ENCODE data around the gene FAM20A. TPM values are rescaled to one million over a fixed set of nuclear protein-coding genes. Genes with fewer than 3 reads are reported as not detected.

The FAM20A gene
- total RNA-seq (2013): 1.5 TPM
- polyA plus RNA-seq (1 to 10 TPM in 1 of 3 donors, under 1 TPM in 1, not detected in 1; 0.91 to 1.6 TPM), polyA minus RNA-seq (0.48 and 0.83 TPM in 2 replicates), total RNA-seq (0.52 to 2.9 (median 1.2) reads per million in 11 experiments)

GRCh38 chr17:68600931-68601564 lies at the start of gene FAM20A:
FAM20A (minus strand) TSS chr17:68601367; CDS start chr17:68600666, 701 bp downstream.
- no peak for DNase-seq
- Mint-ChIP-seq H3K4me3 (peak within 1 kb of the TSS; percentile 74 to 91), H3K27ac (peak within 1 kb of the TSS; percentile 76 to 99 (median 95)), H3K27me3 (ENCODE audit: low read depth in 3 of 3) (peaks cover 47 to 64% (median 56%) of the 10 kb centered on the region in 3 donors), H3K36me3 (peaks cover 15 to 40% of the 10 kb centered on the region in 2 donors), H3K9me3 (peaks cover 0 to 18% (median 8%) of the 10 kb centered on the region in 7 donors), H3K4me1 (peaks cover 46% of the 10 kb centered on the region)
- Histone ChIP-seq H4K20me1 (ENCODE audit: insufficient read depth, low read length) (no peaks in the 10 kb centered on the region), H3K27ac (ENCODE audit: low read depth in 1 of 2, low read length in 2 of 2) (no peak within 1 kb of the TSS), H3K9ac (ENCODE audit: insufficient read depth, low read length, poor library complexity, severe bottlenecking) (peak within 1 kb of the TSS; percentile 21), H3K4me1 (ENCODE audit: control insufficient read depth in 1 of 2, insufficient read depth in 2 of 2, low read length in 2 of 2) (peaks cover 37 to 43% of the 10 kb centered on the region in 2 donors), H2AFZ (ENCODE audit: insufficient read depth, low read depth, low read length, poor library complexity, severe bottlenecking) (peak within 1 kb of the TSS; percentile 53), H3K79me2 (ENCODE audit: insufficient read depth, low read length) (no peaks in the 10 kb centered on the region), H3K4me2 (replicated peaks; ENCODE audit: extremely low read depth, low read length, poor library complexity, severe bottlenecking) (peak within 1 kb of the TSS; percentile 86), H3K36me3 (replicated peaks in 1 of 2; ENCODE audit: control insufficient read depth in 1 of 2, insufficient read depth in 2 of 2, low read length in 2 of 2) (no peaks in the 10 kb centered on the region), H3K9me3 (replicated peaks in 1 of 2; ENCODE audit: control insufficient read depth in 1 of 2, insufficient read depth in 1 of 2, low read length in 2 of 2) (peaks cover 0 to 4% of the 10 kb centered on the region in 2 donors), H3K27me3 (ENCODE audit: control insufficient read depth in 2 of 2, insufficient read depth in 2 of 2, low read length in 2 of 2) (peaks cover 56 to 66% of the 10 kb centered on the region in 2 donors), H3K4me3 (replicated peaks in 1 of 3; ENCODE audit: low read depth in 2 of 3, low read length in 3 of 3) (peak within 1 kb of the TSS; percentile 37 to 72 (median 45))
- WGBS (ENCODE audit: insufficient coverage): under 1% methylated on average over 66 of the region's 69 CpGs
- intact Hi-C loops (cut with micrococcal nuclease): loop anchor here (5.0 to 10.0 kb wide), 3 partner anchors 34 to 154 kb away; partner anchors contain the start of gene PRKAR1A (in 1 of the 2)
- TF ChIP-seq CTCF (IDR thresholded peaks at IDR 0.05): no peak

GRCh38 chr17:68649324-68649723 lies 48.2 kb upstream of the FAM20A start:
- Histone ChIP-seq H3K4me1 (ENCODE audit: control insufficient read depth in 1 of 2, insufficient read depth in 2 of 2, low read length in 2 of 2) (no peaks in the 10 kb centered on the region), H3K36me3 (replicated peaks in 1 of 2; ENCODE audit: control insufficient read depth in 1 of 2, insufficient read depth in 2 of 2, low read length in 2 of 2) (no peaks in the 10 kb centered on the region), H3K27ac (ENCODE audit: low read depth in 1 of 2, low read length in 2 of 2) (no peak overlapping the region), H3K4me2 (replicated peaks; ENCODE audit: extremely low read depth, low read length, poor library complexity, severe bottlenecking) (no peak overlapping the region), H3K4me3 (replicated peaks in 1 of 3; ENCODE audit: low read depth in 2 of 3, low read length in 3 of 3) (no peak overlapping the region), H3K27me3 (ENCODE audit: control insufficient read depth in 2 of 2, insufficient read depth in 2 of 2, low read length in 2 of 2) (no peaks in the 10 kb centered on the region), H4K20me1 (ENCODE audit: insufficient read depth, low read length) (no peaks in the 10 kb centered on the region), H2AFZ (ENCODE audit: insufficient read depth, low read depth, low read length, poor library complexity, severe bottlenecking) (no peak overlapping the region), H3K79me2 (ENCODE audit: insufficient read depth, low read length) (no peaks in the 10 kb centered on the region), H3K9ac (ENCODE audit: insufficient read depth, low read length, poor library complexity, severe bottlenecking) (no peak overlapping the region), H3K9me3 (replicated peaks in 1 of 2; ENCODE audit: control insufficient read depth in 1 of 2, insufficient read depth in 1 of 2, low read length in 2 of 2) (peaks cover 4 to 5% of the 10 kb centered on the region in 2 donors)
- intact Hi-C loops (cut with micrococcal nuclease): no loop called here
- Mint-ChIP-seq H3K36me3 (no peaks in the 10 kb centered on the region), H3K27ac (no peak overlapping the region), H3K9me3 (peaks cover 3 to 7% (median 6%) of the 10 kb centered on the region in 7 donors), H3K27me3 (ENCODE audit: low read depth in 3 of 3) (peaks cover under 1 to 2% (median under 1%) of the 10 kb centered on the region in 3 donors), H3K4me1 (no peaks in the 10 kb centered on the region), H3K4me3 (no peak overlapping the region)
- no peak for TF ChIP-seq CTCF (IDR thresholded peaks at IDR 0.05)
- DNase-seq: no peak
- 100% methylated on average over 1 of the region's 3 CpGs for WGBS (ENCODE audit: insufficient coverage)

Data from CD14-positive monocyte (primary cell).